Liver (tissue), 9 donors: Measurements from ENCODE around the gene STT3B. TPM values are rescaled to one million over a fixed set of nuclear protein-coding genes. Genes with fewer than 3 reads are reported as not detected.

Experiments used
- DNase-seq: peaks from one replicate; pipeline ENCODE4 v3.0.0-alpha.2; 2017; ENCODE audit warnings: low spot score
- H3K27ac ChIP-seq, 2 donors: one replicate each; pipeline ENCODE4 v1.7.0; 2013; ENCODE audit warnings: inconsistent platforms in 2 of 2, low read length in 2 of 2, control low read depth in 1 of 2, low read depth in 1 of 2, mild to moderate bottlenecking in 1 of 2
- H3K27me3 ChIP-seq, 4 donors: one replicate each; pipeline versions ENCODE4 v1.6.1 to v1.7.0; 2013; ENCODE audit warnings: low read length in 3 of 4, inconsistent platforms in 1 of 4, mild to moderate bottlenecking in 1 of 4, moderate library complexity in 1 of 4; ENCODE audit not compliant: control insufficient read depth in 4 of 4, insufficient read depth in 4 of 4
- H3K36me3 ChIP-seq, 4 donors: one replicate each; pipeline versions ENCODE4 v1.6.1 to v1.7.0; 2013; ENCODE audit warnings: low read length in 3 of 4, mild to moderate bottlenecking in 3 of 4, low read depth in 1 of 4, moderate library complexity in 1 of 4; ENCODE audit not compliant: control insufficient read depth in 4 of 4, insufficient read depth in 3 of 4
- H3K4me1 ChIP-seq, 4 donors: one replicate each; pipeline versions ENCODE4 v1.6.1 to v1.7.0; 2013; ENCODE audit warnings: low read length in 3 of 4, mild to moderate bottlenecking in 3 of 4, moderate library complexity in 1 of 4; ENCODE audit not compliant: control insufficient read depth in 4 of 4, insufficient read depth in 4 of 4
- H3K4me3 ChIP-seq, 3 donors: one replicate each; pipeline versions ENCODE4 v1.6.1 to v1.7.0; 2013; ENCODE audit warnings: low read length in 3 of 3, control low read depth in 1 of 3, low read depth in 1 of 3, mild to moderate bottlenecking in 1 of 3
- H3K9ac ChIP-seq, 2 donors: one replicate each; pipeline ENCODE4 v1.7.0; 2013; ENCODE audit warnings: low read length in 2 of 2, mild to moderate bottlenecking in 2 of 2, moderate library complexity in 2 of 2, control low read depth in 1 of 2, low read depth in 1 of 2
- H3K9me3 ChIP-seq, 4 donors: one replicate each; pipeline versions ENCODE4 v1.6.1 to v1.7.0; 2013; ENCODE audit warnings: low read length in 3 of 4; ENCODE audit not compliant: control insufficient read depth in 4 of 4
- EGR1 ChIP-seq, 2 donors: IDR thresholded peaks; 2 replicates each; pipeline ENCODE4 v1.6.1; 2016 to 2018; ENCODE audit warnings: antibody characterized with exemption in 2 of 2, low read depth in 2 of 2
- FOXA1 ChIP-seq: IDR thresholded peaks from 2 replicates; pipeline ENCODE4 v1.6.1; 2016; ENCODE audit warnings: antibody characterized with exemption
- GABPA ChIP-seq, 2 donors: IDR thresholded peaks in 1 of 2; conservative IDR thresholded peaks in 1 of 2; 2 replicates each; pipeline ENCODE4 v1.6.1; 2016; ENCODE audit warnings: antibody characterized with exemption in 2 of 2, mild to moderate bottlenecking in 1 of 2, moderate library complexity in 1 of 2
- HNF4G ChIP-seq: IDR thresholded peaks from 2 replicates; pipeline ENCODE4 v1.6.1; 2016; ENCODE audit warnings: antibody characterized with exemption
- JUND ChIP-seq, 2 donors: IDR thresholded peaks; 2 replicates each; pipeline ENCODE4 v1.6.1; 2016; ENCODE audit warnings: antibody characterized with exemption in 2 of 2
- NR2F2 ChIP-seq: IDR thresholded peaks from 2 replicates; pipeline ENCODE4 v1.6.1; 2016; ENCODE audit warnings: antibody characterized with exemption
- RXRA ChIP-seq, 2 donors: IDR thresholded peaks; 2 replicates each; pipeline ENCODE4 v1.6.1; 2017 to 2018; ENCODE audit warnings: antibody characterized with exemption in 2 of 2, mild to moderate bottlenecking in 1 of 2
- SP1 ChIP-seq: IDR thresholded peaks from 2 replicates; pipeline ENCODE4 v1.6.1; 2018; ENCODE audit warnings: antibody characterized with exemption, mild to moderate bottlenecking
- TAF1 ChIP-seq: conservative IDR thresholded peaks from 2 replicates; pipeline ENCODE4 v1.6.1; 2016; ENCODE audit warnings: antibody characterized with exemption, mild to moderate bottlenecking
- YY1 ChIP-seq: IDR thresholded peaks from 2 replicates; pipeline ENCODE4 v1.6.1; 2016; ENCODE audit warnings: antibody characterized with exemption, mild to moderate bottlenecking
- WGBS: extraction: QIAGEN DNeasy Blood & Tissue Kit; methylation state at CpG from one replicate; pipeline ENCODE4 v1.1.7; 2013; 5-methylcytosine and 5-hydroxymethylcytosine counted together
- polyA plus RNA-seq, 2 donors: library from polyadenylated mRNA; stranded (reverse) in 1 of 2; unstranded in 1 of 2; fragments of 200-250 nt in 1 of 2; fragments of >200 nt in 1 of 2; fragmentation: Nextera tagmentation in 1 of 2; extraction: Ambion mirVana in 1 of 2; gene quantifications; one replicate each; pipeline versions ENCODE4 v1.2.1 to v1.2.3, GENCODE V29; 2013 to 2015
- total RNA-seq, 2 donors: library from RNA; depleted of rRNA; stranded (reverse); fragments of >200 nt; gene quantifications; one replicate each; pipeline ENCODE4 v1.2.3, GENCODE V29; 2014
- TF ChIP-seq, protein P1 (sequence below): IDR thresholded peaks from 2 replicates; pipeline ENCODE4 v1.6.1; 2016; ENCODE audit warnings: antibody characterized with exemption
- TF ChIP-seq, protein P2 (sequence below): IDR thresholded peaks from 2 replicates; pipeline ENCODE4 v1.6.1; 2016; ENCODE audit warnings: antibody characterized with exemption, mild to moderate bottlenecking
- TF ChIP-seq, protein P3 (sequence below): IDR thresholded peaks from 2 replicates; pipeline ENCODE4 v1.6.1; 2016; ENCODE audit warnings: antibody characterized with exemption
- TF ChIP-seq, protein P4 (sequence below): IDR thresholded peaks from 2 replicates; pipeline ENCODE4 v1.6.1; 2016; ENCODE audit warnings: antibody characterized with exemption
- donor health status: healthy.
- donor health status: healthy.
- donor health status: healthy.
- donor health status: healthy.
- donor health status: healthy.

STT3B gene
- total and polyA plus RNA-seq, 4 donors: 23.9 to 128 (median 85.5) TPM

DNA sequence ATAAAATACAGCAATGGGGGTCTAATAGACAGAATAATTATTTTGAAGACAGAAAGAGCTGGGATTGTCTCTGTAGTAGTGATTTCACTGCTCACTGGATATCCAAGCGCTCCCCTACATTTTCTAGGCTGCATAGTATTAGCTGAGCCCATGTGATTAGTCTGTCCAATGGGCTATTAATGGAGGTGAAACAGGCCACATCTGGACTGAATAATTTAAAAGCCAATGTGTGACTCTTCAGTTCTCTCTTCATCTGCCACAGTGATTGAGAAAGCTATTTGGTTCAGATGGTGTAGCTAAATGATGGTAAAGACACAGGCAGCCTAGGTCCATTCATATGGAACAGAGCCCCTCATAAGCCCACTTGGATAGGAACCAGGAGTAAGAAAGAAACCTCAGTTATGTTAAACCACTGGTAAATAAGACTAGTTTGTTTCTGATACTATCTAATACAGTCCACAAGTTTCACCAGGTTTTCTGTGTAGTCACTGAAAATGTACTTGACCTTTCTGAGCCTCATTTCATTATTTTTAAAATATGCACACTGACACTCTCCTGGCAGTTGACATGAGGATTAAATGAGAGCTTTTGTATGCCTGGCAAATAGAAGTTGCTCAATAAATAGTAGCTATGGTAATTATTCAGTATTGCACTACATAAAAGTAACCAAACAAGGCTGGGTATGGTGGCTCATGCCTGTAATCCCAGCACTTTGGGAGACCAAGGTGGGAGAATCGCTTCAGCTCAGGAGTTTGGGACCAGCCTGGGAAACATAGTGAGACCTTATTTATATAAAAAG is 17.0 kb upstream of the STT3B start:
- WGBS: 98% methylated on average over 2 of the region's 2 CpGs
- H3K27me3 ChIP-seq: no peaks in the 10 kb centered on the region
- H3K36me3 ChIP-seq: no peaks in the 10 kb centered on the region
- DNase-seq: no peak
- H3K4me1 ChIP-seq: no peaks in the 10 kb centered on the region
- H3K27ac ChIP-seq: no peak overlapping the region
- H3K9ac ChIP-seq: no peak overlapping the region
- no peaks in the 10 kb centered on the region for H3K9me3 ChIP-seq
- no peak overlapping the region for H3K4me3 ChIP-seq
- TF ChIP-seq HNF4G (no peak), YY1 (no peak), NR2F2 (no peak)

DNA sequence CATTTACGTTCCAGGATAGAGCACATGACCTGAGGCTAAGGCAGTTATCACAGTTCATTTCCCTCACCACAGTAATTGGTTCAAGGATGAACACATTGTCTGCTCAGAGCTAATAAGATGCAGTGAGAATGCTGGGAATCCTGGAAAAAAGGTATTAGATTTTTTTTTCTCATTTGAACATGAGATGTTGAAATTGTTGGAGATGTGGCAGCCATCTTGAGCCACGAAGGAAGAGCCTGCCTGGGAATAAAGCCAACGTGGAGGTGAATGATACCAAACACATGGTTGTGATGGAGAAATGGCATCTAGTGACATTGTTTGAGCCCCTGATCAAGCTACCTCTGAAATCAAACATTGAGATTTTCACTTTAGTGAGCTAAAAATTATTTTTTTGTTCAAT is 16.0 kb upstream of the STT3B start:
- Histone ChIP-seq H3K4me3 (no peak overlapping the region), H3K36me3 (no peaks in the 10 kb centered on the region), H3K27ac (no peak overlapping the region), H3K9me3 (no peaks in the 10 kb centered on the region), H3K27me3 (no peaks in the 10 kb centered on the region), H3K9ac (no peak overlapping the region), H3K4me1 (no peaks in the 10 kb centered on the region)
- TF ChIP-seq HNF4G (no peak), NR2F2 (no peak), JUND (IDR thresholded peaks at IDR 0.05) (no peak), FOXA1 (no peak), TAF1 (no peak), YY1 (no peak)
- TF ChIP-seq, protein P1, sequence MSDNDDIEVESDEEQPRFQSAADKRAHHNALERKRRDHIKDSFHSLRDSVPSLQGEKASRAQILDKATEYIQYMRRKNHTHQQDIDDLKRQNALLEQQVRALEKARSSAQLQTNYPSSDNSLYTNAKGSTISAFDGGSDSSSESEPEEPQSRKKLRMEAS: no peak
- TF ChIP-seq, protein P2, sequence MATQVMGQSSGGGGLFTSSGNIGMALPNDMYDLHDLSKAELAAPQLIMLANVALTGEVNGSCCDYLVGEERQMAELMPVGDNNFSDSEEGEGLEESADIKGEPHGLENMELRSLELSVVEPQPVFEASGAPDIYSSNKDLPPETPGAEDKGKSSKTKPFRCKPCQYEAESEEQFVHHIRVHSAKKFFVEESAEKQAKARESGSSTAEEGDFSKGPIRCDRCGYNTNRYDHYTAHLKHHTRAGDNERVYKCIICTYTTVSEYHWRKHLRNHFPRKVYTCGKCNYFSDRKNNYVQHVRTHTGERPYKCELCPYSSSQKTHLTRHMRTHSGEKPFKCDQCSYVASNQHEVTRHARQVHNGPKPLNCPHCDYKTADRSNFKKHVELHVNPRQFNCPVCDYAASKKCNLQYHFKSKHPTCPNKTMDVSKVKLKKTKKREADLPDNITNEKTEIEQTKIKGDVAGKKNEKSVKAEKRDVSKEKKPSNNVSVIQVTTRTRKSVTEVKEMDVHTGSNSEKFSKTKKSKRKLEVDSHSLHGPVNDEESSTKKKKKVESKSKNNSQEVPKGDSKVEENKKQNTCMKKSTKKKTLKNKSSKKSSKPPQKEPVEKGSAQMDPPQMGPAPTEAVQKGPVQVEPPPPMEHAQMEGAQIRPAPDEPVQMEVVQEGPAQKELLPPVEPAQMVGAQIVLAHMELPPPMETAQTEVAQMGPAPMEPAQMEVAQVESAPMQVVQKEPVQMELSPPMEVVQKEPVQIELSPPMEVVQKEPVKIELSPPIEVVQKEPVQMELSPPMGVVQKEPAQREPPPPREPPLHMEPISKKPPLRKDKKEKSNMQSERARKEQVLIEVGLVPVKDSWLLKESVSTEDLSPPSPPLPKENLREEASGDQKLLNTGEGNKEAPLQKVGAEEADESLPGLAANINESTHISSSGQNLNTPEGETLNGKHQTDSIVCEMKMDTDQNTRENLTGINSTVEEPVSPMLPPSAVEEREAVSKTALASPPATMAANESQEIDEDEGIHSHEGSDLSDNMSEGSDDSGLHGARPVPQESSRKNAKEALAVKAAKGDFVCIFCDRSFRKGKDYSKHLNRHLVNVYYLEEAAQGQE: no peak
- 74% methylated on average over 3 of the region's 3 CpGs for WGBS
- no peak for DNase-seq

DNA sequence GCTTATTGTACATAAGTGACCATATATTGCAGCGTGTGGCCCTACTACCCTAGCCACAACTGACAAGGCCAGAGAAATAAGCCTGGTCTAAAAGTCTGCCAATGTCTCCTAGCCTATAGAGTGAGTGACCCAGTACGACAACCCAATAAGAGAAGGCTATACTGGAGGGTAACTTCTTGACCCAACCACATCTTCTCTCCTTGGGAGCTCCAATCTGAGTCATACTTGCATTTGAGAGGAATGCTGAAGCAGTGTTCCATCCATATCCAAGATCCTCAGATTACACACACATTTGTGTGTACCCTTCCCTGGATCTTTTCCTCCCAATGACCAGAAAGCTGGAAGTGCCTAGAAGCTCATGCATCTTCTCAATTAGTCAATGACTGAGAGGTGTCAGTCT is 11.3 kb upstream of the STT3B start:
- Histone ChIP-seq H3K4me1 (no peaks in the 10 kb centered on the region), H3K27ac (no peak overlapping the region), H3K9me3 (no peaks in the 10 kb centered on the region), H3K9ac (no peak overlapping the region), H3K27me3 (no peaks in the 10 kb centered on the region), H3K36me3 (no peaks in the 10 kb centered on the region), H3K4me3 (no peak overlapping the region)
- TF ChIP-seq SP1 (no peak), YY1 (no peak), RXRA (IDR thresholded peaks at IDR 0.05) (no peak), EGR1 (IDR thresholded peaks at IDR 0.05; ENCODE audit: low read depth in 2 of 2) (no peak), JUND (IDR thresholded peaks at IDR 0.05) (no peak), GABPA (IDR thresholded peaks at IDR 0.05 in 1 of 2, conservative IDR thresholded peaks at IDR 0.05 in 1 of 2) (no peak)
- TF ChIP-seq, protein P3, sequence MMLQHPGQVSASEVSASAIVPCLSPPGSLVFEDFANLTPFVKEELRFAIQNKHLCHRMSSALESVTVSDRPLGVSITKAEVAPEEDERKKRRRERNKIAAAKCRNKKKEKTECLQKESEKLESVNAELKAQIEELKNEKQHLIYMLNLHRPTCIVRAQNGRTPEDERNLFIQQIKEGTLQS: no peak
- TF ChIP-seq, protein P4, sequence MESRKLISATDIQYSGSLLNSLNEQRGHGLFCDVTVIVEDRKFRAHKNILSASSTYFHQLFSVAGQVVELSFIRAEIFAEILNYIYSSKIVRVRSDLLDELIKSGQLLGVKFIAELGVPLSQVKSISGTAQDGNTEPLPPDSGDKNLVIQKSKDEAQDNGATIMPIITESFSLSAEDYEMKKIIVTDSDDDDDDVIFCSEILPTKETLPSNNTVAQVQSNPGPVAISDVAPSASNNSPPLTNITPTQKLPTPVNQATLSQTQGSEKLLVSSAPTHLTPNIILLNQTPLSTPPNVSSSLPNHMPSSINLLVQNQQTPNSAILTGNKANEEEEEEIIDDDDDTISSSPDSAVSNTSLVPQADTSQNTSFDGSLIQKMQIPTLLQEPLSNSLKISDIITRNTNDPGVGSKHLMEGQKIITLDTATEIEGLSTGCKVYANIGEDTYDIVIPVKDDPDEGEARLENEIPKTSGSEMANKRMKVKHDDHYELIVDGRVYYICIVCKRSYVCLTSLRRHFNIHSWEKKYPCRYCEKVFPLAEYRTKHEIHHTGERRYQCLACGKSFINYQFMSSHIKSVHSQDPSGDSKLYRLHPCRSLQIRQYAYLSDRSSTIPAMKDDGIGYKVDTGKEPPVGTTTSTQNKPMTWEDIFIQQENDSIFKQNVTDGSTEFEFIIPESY: no peak
- TF ChIP-seq, protein P1: no peak
- WGBS: 96% methylated on average over 2 of the region's 2 CpGs
- DNase-seq: no peak
